HG02884 (cell line): ENCODE results near the gene UGT2B28.
"Not testable (repeated sequence)": the region's sequence is repeated elsewhere in the genome, so short reads cannot be mapped to it uniquely, and the experiment has no call there.

Experiments used
- ATAC-seq: cut with Tn5 transposase; IDR thresholded peaks from one replicate; pipeline ENCODE4 v1.9.1; 2021; ENCODE audit warnings: mild to moderate bottlenecking, moderate library complexity; ENCODE audit not compliant: unreplicated experiment

The UGT2B28 gene

DNA sequence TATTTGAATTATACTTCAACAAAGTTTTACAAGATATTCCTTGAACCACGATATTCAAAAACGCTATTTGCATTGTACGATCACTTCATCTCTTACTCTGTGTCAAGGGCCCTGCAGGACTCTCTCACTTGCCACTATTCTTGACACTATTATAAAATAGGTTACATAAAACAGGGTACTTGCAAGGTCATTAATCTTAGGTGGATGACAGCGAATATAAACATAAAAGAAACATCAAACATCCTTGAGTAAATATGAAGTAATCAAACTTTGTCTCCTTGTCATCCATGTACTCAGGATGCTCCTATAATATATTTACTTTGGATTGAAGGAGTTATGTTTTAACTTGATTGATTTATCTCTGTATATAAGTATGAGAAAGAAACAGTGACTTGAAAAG is at the start of gene UGT2B28:
Gene UGT2B28, plus strand, starts transcription at position 395 of the 400 bp plus-strand sequence. CDS start 26 bp downstream, outside the sequence.
- not testable (repeated sequence) for ATAC-seq

DNA sequence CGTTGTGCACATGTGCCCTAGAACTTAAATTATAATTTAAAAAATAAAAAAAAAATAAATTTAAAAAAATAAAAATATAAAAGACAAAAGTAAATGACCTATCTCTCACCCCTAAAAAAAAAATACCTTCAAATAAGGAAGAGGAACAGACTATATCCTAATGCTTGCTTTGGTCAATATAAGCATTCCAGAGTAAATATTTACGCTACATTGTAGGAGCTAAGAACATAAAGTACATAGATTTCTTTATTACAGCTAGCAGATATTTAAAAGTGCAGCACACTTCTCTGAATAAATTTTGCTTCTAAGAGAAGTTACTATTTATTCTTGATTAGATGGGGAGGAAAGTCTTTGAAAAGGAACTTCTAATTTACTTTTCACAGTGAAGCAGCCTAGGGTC is 41.2 kb upstream of the UGT2B28 start:
- no peak for ATAC-seq

DNA sequence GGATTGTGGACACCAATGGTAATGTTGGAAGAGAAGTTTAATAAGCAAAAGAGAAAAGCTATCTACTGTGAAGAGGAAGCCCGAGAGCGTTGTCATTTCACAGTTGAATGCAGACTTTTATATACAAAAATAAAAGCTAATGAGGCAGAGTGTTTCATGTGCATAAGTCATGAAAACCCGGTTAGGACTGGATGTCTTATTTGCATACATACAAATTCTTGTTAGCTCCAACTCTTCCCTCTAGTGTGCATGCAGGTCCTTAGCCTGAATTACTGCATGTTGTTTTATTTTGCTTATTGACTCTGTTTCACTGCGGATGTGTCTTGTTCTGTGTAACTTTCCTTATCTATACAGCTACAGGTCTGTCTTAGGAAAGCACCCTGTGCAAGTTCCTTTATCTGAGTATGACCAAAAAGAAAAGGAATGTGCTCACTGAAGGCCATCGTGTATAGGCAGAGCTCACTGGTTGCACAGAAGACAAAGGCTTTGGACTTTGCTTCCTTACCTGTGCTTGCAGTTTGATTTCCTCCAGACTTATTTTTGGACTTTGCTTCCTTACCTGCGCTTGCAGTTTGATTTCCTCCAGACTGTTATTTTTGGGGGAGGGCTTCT is 40.6 kb upstream of the UGT2B28 start:
- ATAC-seq, result no peak

DNA sequence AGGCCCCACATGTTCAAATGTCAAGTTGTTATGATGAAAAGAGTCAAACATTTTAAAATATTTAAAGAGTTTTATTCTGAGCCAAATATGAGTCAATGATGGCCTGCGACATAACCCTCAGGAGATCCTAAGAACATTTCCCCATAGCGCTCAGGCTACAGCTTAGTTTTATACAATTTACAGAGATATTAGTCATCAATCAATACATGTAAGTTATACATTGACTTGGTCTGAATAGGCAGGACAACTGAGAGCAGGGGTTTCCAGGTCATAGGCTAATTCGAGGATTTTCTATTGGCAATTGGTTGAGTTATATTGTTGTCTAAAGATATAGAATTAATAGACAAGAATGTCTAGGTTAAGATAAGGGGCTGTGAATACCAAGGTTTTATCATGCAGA is 39.5 kb upstream of the UGT2B28 start:
- ATAC-seq, result not testable (repeated sequence)

DNA sequence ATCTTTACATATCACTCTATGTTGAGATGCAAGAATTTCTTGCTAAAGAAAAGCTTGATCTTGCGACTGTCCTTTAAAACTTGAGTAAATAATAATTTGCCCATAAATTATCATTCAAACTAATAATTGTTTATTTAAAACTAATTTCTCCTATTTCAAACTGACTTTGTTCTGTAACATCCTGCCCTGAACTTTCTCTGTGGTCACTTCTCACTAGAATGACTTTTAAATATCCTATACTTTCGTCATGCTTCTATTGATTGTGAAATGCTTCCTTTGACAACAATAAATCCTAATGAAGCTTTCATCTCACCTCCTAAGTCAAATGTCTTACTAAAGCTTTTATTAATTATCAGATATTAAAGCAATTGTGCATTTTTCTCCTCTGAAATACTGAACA is 38.5 kb upstream of the UGT2B28 start:
- ATAC-seq, result not testable (repeated sequence)

DNA sequence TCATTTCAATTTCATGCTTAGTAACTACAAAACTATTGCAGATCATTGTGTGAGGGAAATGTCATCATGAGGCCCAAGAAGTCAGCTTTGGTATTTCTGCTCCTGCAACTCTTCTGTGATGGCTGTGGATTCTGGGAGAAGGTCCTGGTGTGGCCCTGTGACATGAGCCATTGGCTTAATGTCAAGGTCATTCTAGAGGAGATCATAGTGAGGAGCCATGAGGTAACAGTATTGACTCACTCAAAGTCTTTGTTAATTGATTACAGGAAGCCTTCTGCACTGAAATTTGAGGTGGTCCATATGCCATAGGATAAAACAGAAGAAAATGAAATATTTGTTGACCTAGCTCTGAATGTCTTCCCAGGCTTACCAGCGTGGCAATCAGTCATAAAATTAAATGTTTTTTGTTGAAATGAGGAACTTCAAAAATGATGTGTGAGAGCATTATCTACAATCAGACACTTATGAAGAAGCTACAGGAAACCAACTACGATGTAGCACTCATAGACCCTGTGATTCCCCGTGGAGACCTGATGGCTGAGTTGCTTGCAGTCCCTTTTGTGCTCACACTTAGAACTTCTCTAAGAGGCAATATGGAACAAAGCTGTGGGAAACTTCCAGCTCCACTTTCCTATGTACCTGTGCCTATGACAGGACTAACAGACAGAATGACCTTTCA is 37.6 kb upstream of the UGT2B28 start:
- ATAC-seq, result not testable (repeated sequence)

DNA sequence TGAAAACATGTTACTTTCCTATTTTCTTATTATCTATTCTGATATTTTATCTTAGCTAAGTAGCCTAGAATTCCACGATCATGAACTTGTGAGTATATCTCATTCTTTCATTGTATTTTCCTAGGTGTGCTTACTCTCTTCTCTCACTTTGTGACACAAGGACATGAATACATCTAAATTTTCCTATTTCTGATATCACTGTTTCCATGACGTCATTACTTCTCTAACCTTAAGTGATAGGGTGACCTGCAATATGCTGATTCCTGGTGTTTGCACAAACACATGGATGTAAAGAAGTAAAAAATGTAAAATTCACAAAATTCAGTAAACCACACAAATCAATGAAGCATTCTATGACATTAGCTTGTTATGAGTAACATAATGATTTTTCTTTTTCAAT is 29.4 kb upstream of the UGT2B28 start:
- not testable (repeated sequence) for ATAC-seq

DNA sequence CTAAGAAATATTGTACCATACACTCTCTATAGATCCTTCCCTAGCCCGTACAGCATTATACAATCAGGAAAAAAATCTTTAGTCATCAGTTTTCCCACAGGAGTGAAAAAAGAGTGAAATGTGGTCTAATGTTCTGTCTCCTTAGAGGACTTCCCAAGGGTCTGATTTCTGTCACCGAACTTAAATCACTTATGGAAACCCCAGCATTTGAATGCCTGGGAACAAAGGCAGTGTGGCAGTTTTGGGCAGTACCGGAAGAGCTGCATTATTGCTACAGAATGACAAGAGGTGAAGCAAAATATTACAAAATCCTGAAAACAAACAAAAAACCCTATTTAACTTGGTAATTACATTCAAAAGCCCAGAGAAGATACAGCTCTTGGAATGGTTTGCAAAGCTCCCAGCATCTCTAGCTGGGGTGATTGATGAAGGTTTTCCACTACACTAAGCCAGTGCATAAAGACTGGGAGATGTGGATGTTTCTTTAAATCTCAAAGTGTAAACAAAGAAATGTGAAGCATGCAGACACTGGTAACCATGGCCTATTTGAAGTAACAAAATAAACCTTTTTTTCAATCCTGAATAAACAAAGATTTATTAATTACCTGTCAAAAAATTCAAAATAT is 27.0 kb upstream of the UGT2B28 start:
- not testable (repeated sequence) for ATAC-seq

DNA sequence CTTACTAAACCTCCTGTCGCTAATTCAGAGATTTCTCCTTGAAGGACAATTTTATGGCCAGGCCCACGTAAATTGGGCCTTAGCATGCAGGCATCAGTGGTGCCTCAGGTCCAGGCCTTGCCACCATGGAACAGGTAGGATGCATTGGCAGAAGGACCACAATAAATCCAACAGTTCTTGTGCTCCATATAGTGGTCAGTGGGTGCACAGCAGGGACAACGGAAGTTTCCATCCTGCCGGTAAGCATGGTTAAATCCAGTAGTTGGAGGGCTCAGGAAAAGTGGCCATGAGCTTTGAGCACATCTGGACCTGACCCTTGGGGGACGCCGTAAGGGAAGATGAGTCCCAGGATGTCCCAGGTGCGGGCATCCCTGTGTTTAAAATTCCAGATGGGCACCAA is 11.7 kb upstream of the UGT2B28 start:
- ATAC-seq, result not testable (repeated sequence)

DNA sequence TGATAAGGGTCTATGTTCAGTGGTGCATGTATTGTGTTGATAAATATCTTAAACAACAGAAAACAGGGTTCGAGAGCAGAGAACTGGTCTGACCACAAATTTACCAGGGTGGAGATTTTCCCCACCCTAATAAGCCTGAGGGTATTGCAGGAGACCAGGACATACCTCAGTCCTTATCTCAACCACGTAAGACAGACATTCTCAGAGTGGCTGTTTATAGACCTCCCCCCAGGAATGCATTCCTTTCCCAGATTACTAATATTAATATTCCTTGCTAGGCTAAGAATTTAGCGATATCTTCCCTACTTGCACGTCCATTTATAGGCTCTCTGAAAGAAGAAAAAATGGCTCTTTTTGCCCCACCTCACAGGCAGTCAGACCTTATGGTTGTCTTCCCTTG is 16.1 kb downstream of the UGT2B28 start:
- not testable (repeated sequence) for ATAC-seq

DNA sequence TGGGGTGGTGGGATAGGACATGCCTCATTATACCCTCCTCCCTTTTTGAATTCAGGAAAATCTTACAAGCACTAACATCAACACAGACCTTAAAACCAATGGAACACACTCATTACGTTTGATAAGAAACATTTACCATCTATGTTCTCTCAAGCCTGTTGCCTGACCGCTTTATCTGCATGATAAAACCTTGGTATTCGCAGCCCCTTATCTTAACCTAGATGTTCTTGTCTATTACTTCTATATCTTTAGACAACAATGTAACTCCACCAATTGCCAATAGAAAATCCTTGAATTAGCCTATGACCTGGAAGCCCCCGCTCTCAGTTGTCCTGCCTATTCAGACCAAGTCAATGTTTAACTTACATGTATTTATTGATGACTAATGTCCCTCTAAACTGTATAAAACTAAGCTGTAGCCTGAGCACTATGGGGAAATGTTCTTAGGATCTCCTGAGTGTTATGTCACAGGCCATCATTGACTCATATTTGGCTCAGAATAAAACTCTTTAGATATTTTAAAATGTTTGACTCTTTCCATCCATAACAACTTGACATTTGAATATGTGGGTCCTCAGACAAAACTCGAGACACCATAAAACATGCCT is 28.3 kb downstream of the UGT2B28 start:
- ATAC-seq, result not testable (repeated sequence)

DNA sequence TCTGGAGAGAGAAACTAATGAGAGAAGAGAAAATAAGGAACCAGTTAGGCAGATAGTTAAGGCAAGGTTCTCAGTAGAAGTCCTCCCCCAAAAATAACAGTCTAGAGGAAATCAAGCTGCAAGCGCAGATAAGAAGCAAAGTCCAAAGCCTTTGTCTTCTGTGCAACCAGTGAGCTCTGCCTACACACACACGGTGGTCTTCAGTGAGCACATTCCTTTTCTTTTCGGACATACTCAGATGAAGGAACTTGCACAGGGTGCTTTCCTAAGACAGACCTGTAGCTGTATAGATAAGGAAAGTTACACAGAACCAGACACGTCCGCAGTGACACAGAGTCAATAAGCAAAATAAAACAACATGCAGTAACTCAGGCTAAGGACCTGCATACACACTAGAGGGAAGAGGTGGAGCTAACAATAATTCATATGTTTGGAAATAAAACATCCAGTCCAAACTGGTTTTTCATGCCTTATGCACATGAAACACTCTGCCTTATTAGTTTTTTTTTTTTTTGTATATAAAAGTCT is 29.3 kb downstream of the UGT2B28 start:
- ATAC-seq, result not testable (repeated sequence)

DNA sequence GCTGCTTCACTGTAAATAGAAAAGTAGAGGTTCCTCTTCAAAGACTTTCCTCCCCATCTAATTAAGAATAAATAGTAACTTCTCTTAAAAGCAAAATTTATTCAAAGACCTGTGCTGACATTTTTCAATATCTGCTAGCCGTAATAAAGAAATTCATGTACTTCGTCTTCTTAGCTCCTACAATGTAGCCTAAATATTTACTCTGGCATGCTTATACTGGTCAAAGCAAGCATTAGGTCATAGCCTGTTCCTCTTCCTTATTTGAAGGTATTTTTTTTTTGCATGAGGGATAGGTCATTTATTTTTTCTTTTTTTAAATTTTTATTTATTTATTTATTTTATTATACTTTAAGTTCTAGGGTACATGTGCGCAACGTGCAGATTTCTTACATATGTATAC is 30.0 kb downstream of the UGT2B28 start:
- ATAC-seq, result not testable (repeated sequence)

DNA sequence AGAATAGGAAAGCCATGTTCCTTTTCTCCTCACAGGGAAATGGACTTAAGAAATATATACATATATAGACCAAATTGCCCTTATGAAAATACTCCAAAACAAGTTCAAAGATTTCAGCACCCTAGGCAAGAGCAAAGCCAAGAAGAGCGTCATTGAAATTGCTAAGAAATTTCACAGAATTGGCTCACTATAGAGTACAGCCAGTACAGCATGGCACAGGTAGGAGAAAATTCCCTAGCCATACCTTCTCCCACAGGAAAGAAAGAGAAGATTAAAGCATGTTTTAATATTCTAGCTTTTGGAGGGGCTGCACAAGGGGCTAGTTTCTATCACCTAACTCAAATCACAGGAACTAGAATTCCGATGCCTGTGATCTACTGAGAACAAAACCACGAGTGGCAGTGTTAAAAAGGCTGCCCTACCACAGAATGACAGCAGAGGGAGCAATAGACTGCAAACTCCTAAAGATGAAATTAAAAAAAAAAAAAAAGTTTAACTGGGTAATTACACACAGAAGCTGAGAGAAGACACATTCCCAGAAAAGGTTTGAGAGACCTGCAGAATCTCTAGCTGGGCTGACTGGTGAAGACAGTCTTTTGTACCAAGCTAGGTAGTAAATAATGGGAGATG is 37.5 kb downstream of the UGT2B28 start:
- not testable (repeated sequence) for ATAC-seq

DNA sequence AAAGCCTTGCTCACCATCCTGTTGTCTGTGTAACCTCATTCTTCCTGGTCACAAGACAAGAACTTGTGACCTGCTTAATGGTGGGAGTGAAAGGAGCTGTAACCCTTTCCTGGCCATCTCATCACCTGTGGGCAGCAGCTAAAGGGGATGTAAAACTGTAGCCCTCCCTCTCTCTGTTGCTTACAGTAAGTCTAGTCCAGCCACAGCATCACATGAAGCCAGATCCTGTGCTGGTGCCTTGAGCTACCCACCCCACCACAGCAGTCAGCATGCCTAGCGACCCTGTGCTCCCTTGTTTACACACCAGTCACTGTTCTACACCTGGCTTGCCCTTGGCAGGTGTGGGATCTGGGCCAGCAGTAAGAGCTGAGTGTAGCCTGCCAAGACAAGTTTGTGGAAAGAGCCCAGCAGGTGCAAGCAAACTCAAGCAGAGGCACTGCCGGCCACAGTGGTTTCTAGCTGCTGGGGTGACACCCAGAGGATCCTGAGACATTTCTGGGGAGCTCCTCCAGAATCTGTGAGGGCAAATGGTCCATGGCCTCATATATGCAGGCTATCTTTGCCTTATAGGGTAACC is 41.0 kb downstream of the UGT2B28 start:
- ATAC-seq, result no peak

DNA sequence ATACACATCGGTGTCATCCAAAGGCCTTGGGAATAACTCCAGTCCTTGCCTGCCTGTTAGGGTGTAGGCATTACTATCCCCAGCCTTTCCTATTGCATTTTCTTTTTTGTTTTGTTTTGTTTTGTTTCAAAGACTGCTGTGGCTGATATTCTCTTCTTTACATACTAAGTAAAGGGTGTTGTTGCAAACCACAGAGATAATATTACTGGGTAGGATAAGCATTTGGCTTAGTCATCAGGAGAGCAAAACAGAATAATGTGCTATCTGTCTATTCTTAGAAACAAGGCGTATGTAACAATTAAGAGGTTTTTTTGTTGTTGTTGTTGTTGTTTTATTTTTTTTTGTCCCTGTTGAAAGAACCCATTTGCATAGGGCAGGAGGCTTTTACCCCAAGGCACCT is 41.8 kb downstream of the UGT2B28 start:
- no peak for ATAC-seq

DNA sequence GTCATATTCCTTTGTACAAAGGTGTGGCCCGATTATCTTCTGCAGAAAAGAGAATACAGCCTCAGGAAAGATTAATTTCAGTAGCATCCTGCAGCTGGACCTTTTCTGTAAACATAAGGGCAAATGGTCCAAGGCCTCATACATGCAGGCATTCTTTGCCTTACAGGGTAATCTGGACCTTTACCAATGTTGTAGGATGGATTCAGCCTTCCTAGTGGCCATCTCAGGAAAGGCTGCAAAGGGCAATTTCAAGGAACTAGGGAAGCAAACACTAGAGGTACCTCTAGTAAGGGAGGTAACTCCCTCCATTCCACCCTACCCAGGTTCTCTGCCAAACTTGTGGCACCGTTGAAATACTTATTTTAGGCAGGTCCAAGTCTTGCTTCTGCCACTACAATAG is 43.0 kb downstream of the UGT2B28 start:
- ATAC-seq, result no peak

DNA sequence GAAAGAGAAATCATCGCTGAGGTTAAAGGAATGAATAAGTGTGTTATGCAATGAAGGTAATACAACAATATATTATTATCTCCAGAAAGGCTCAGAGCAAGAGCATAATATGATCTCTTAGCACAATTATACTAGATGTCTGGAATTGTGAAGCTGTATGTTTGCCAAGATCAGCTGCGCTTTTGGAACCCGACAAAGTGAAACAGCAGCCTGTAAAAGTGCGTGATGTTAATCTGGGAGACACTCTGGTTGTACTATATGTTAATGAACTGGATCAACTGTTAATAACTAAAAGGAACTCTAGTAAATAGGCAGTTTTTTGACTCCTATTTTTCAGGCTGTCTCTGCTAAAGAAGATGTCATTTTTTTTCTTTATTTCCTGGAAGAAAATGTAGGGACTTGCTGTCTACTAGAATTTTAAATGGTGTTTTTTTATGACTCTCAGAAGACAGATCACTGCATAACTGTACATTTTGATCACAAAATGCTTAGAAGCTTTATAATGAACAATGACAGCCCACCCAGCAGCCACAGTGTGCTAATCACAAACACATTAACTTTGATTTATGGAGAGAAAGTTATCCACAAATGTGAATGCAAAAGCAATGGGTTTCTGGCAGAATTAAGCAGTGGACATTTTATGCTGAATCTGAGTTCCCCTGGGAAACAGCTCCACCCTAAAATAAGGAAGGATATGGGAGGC is 50.2 kb downstream of the UGT2B28 start:
- ATAC-seq, result no peak

DNA sequence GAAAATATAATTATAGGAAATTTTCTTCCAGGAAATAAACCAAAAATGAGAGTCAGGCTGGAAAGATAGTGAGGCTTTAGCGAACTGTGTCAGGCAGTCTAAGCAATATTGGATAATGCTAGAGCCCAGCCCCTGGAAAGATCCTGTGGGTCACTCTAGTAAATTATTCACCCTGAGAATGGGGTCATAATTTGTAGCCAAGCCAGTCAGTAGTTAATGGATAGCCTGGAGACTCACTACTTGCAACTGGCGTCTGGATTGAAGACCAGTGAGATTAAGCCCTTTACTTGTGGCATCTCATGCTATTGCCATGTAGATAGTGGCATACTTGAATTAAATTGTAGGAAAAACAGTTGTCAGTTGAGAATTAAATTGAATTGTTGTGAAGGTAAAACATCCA is 51.0 kb downstream of the UGT2B28 start:
- ATAC-seq, result not testable (repeated sequence)

DNA sequence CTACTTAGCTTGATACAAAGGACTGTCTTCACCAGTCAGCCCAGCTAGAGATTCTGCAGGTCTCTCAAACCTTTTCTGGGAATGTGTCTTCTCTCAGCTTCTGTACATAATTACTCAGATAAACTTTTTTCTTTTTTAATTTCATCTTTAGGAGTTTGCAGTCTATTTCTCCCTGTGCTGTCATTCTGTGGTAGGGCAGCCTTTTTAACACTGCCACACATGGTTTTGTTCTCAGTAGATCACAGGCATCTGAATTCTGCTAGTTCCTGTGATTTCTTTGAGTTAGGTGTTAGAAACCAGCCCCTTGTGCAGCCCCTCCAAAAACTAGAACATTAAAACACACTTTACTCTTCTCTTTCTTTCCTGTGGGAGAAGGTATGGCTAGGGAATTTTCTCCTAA is 55.2 kb downstream of the UGT2B28 start:
- ATAC-seq, result not testable (repeated sequence)
